Measurements from ENCODE around the gene CEP57.

- TF ChIP-seq CTCF (IDR thresholded peaks at IDR 0.05; ENCODE audit: insufficient read depth, low read length, poor library complexity, severe bottlenecking) = no peak
- TF ChIP-seq EZH2phosphoT487 (conservative IDR thresholded peaks at IDR 0.05; ENCODE audit: low read length) = no peak
Observed at GRCh38 chr11:95790933-95791708, 823 bp downstream of the CEP57 start.
